ENCODE measurements around the gene ACP2.
"Not testable (repeated sequence)": the region's sequence is repeated elsewhere in the genome, so short reads cannot be mapped to it uniquely, and the experiment has no call there.

The ACP2 gene

DNA sequence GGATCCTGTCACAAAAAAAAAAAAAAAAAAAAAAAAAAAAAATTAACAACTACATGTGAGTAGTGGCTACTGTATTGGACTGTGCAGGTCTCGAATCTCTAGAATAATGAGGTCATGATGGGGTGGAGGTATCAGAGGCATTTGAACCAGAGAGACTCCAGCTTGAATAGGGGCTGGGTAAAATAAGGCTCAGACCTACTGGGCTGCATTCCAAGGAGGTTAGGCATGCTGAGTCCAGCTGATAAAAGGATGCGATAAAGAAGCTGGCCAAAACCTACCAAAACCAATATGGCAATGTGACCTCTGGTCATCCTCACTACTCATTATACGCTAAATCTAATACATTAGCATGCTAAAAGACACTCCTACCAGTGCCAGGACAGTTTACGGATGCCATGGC lies 56.5 kb downstream of the ACP2 start:
- no peak overlapping the region for H3K4me3 ChIP-seq (ENCODE audit: control insufficient read depth, low read depth, low read length)
- TF ChIP-seq, protein P1, sequence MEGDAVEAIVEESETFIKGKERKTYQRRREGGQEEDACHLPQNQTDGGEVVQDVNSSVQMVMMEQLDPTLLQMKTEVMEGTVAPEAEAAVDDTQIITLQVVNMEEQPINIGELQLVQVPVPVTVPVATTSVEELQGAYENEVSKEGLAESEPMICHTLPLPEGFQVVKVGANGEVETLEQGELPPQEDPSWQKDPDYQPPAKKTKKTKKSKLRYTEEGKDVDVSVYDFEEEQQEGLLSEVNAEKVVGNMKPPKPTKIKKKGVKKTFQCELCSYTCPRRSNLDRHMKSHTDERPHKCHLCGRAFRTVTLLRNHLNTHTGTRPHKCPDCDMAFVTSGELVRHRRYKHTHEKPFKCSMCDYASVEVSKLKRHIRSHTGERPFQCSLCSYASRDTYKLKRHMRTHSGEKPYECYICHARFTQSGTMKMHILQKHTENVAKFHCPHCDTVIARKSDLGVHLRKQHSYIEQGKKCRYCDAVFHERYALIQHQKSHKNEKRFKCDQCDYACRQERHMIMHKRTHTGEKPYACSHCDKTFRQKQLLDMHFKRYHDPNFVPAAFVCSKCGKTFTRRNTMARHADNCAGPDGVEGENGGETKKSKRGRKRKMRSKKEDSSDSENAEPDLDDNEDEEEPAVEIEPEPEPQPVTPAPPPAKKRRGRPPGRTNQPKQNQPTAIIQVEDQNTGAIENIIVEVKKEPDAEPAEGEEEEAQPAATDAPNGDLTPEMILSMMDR (IDR thresholded peaks at IDR 0.05; ENCODE audit: control insufficient read depth, insufficient read depth, low read depth, low read length, missing control alignments): no peak
- no peak for DNase-seq (ENCODE audit: low read depth)

DNA sequence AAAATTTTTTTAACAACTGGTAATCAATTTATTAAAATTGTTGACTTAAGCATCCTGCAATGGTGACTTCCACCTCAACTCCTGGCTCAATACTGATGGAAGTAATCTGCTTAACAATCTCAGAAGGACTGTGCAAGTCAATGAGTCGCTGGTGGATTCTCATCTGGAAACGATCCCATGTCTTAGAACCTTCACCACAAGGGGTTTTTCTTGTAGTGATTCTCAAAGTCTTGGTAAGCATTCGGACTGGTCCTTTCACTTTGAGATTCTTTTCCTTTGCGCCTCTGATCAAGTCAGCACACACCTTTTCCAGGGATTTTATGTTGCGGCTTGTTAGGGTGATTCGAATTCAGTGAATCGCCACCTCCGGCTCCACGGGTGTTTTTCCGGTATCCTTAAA lies 57.5 kb downstream of the ACP2 start:
- not testable (repeated sequence) for H3K4me3 ChIP-seq (ENCODE audit: control insufficient read depth, low read depth, low read length); DNase-seq (ENCODE audit: low read depth)
